Measurements from ENCODE around the gene TPSAB1. TPM values are rescaled to one million over a fixed set of nuclear protein-coding genes. Genes with fewer than 3 reads are reported as not detected.

Gene TPSAB1
- total RNA-seq, 1 experiment from 2014 or later = 0.25 TPM

- POLR2A ChIA-PET = no interaction called here
- no peak overlapping the region for H3K9ac ChIP-seq (ENCODE audit: low read length)
These were observed 16.4 kb downstream of the TPSAB1 start for GRCh38 chr16:1256874-1257322.

More at GRCh38 chr16:1256874-1257322, 16.4 kb downstream of the TPSAB1 start:
- DNase-seq (ENCODE audit: low read depth, low spot score) = no peak
- Histone ChIP-seq H2AFZ (ENCODE audit: low read depth, low read length, poor library complexity, severe bottlenecking) (no peak overlapping the region), H3K79me2 (ENCODE audit: insufficient read depth, low read length) (no peaks in the 10 kb centered on the region), H3K27ac (ENCODE audit: low read depth, low read length) (no peak overlapping the region), H3K4me2 (ENCODE audit: low read length) (no peak overlapping the region), H3K36me3 (ENCODE audit: control insufficient read depth in 1 of 2, insufficient read depth in 2 of 2, low read length in 2 of 2) (no peaks in the 10 kb centered on the region), H3K4me3 (replicated peaks in 1 of 2; ENCODE audit: low read depth in 1 of 2, low read length in 2 of 2) (no peak overlapping the region), H3K9me3 (ENCODE audit: control insufficient read depth in 1 of 2, insufficient read depth in 1 of 2, low read depth in 1 of 2, low read length in 2 of 2) (no peaks in the 10 kb centered on the region), H3K27me3 (ENCODE audit: insufficient read depth, low read length) (peaks cover 4% of the 10 kb centered on the region; the same call in 1 of the 2 replicates), H3K4me1 (ENCODE audit: control insufficient read depth in 1 of 2, insufficient read depth in 2 of 2, low read length in 2 of 2) (peaks cover 4 to 13% of the 10 kb centered on the region in 2 experiments; a peak in 3 of 4 replicates), H4K20me1 (ENCODE audit: insufficient read depth) (no peaks in the 10 kb centered on the region), H3K9me2 (ENCODE audit: insufficient read depth) (no peaks in the 10 kb centered on the region)
- RAD21 ChIA-PET (ENCODE audit: low non-redundant PET in 1 of 2, low total read pairs in 2 of 2, uncharacterized antibody in 2 of 2, unreplicated experiment in 2 of 2) = no interaction called here
- no TSS peak for BruUV-seq (replicated peaks)
- intact Hi-C loops (cut with micrococcal nuclease) = no loop called here
- ATAC-seq = no peak
- CTCF ChIA-PET = no interaction called here
- TF ChIP-seq CBX3 (IDR thresholded peaks at IDR 0.05; ENCODE audit: low read depth) = no peak
- TF ChIP-seq CEBPB (IDR thresholded peaks at IDR 0.05; ENCODE audit: low read depth) = no peak
- no peak for TF ChIP-seq EGR1 (IDR thresholded peaks at IDR 0.05; ENCODE audit: low read depth)
- no peak for TF ChIP-seq REST (IDR thresholded peaks at IDR 0.05; ENCODE audit: low read depth)
- TF ChIP-seq ZNF274 (IDR thresholded peaks at IDR 0.05; ENCODE audit: low read depth, low read length) = no peak
- TF ChIP-seq EZH2phosphoT487 (IDR thresholded peaks at IDR 0.05; ENCODE audit: borderline replicate concordance) = no peak
- TF ChIP-seq POLR2A (IDR thresholded peaks at IDR 0.05; ENCODE audit: borderline replicate concordance, extremely low read depth, insufficient read depth, insufficient read length) = no peak
- TF ChIP-seq POLR2AphosphoS5 (IDR thresholded peaks at IDR 0.05; ENCODE audit: low read depth, low read length) = no peak
- TF ChIP-seq ATF3 (IDR thresholded peaks at IDR 0.05) = no peak
- no peak for TF ChIP-seq CTCF (IDR thresholded peaks at IDR 0.05 in 2 of 3, conservative IDR thresholded peaks at IDR 0.05 in 1 of 3; ENCODE audit: borderline replicate concordance in 1 of 3, insufficient read depth in 1 of 3, low read depth in 2 of 3, low read length in 2 of 3)
- no peak for TF ChIP-seq ELF1 (IDR thresholded peaks at IDR 0.05; ENCODE audit: borderline replicate concordance, low read depth)
- no peak for TF ChIP-seq JUND (IDR thresholded peaks at IDR 0.05)
- no peak for TF ChIP-seq ZBTB33 (IDR thresholded peaks at IDR 0.05; ENCODE audit: extremely low read depth, insufficient replicate concordance, low read length)

All from HCT116 (cell line).